Activated T-cell treated with anti-CD3 and anti-CD28 coated beads, Interleukin-2, amount 50 U/mL, for 1 hour (primary cell): ENCODE results near the gene ATPAF2.

Experiments used
- DNase-seq: peaks from one replicate; pipeline ENCODE4 v3.0.0-alpha.2; 2020

Gene ATPAF2

GRCh38 chr17:17983776-17984175 is 55.2 kb downstream of the ATPAF2 start:
- DNase-seq: no peak

GRCh38 chr17:17983376-17983775 is 55.6 kb downstream of the ATPAF2 start:
- DNase-seq: no peak

GRCh38 chr17:17982801-17983200 is 56.2 kb downstream of the ATPAF2 start:
- DNase-seq: no peak

- DNase-seq: no peak
These were observed 57.6 kb downstream of the ATPAF2 start for GRCh38 chr17:17981330-17981729.

GRCh38 chr17:17979778-17980177 is 59.2 kb downstream of the ATPAF2 start:
- no peak for DNase-seq

- DNase-seq: no peak
These were observed 60.2 kb downstream of the ATPAF2 start for GRCh38 chr17:17978481-17979424.

GRCh38 chr17:17976931-17977570 is 61.9 kb downstream of the ATPAF2 start:
- no peak for DNase-seq

GRCh38 chr17:17975436-17975835 is 63.5 kb downstream of the ATPAF2 start:
- DNase-seq: no peak

- no peak for DNase-seq
These were observed 66.1 kb downstream of the ATPAF2 start for GRCh38 chr17:17972952-17973254.

GRCh38 chr17:17972126-17972951 is 66.6 kb downstream of the ATPAF2 start, which contains the start of the genes DRC3 and TOM1L2:
Gene DRC3, plus strand, starts transcription at chr17:17972862. Its CDS starts 4,737 bp downstream, at chr17:17977599.
Gene TOM1L2, minus strand, starts transcription at chr17:17972400. Its CDS starts 87 bp downstream, at chr17:17972313.
- peak; percentile 98 for DNase-seq

- DNase-seq: no peak
These were observed 67.4 kb downstream of the ATPAF2 start for GRCh38 chr17:17971431-17972125.

- no peak for DNase-seq
These were observed 68.1 kb downstream of the ATPAF2 start for GRCh38 chr17:17970699-17971430.
